ENCODE results near the gene CHN2. TPM values are rescaled to one million over a fixed set of nuclear protein-coding genes. Genes with fewer than 3 reads are reported as not detected.

The CHN2 gene
- total RNA-seq, 4 donors from 2014 or later, result 7.6 to 15.3 (median 10.0) TPM

- WGBS, 2 donors (ENCODE audit: low coverage in 1 of 2), result 83 to 85% methylated on average over 9 to 11 of the region's 15 CpGs
- Histone ChIP-seq H3K9me3 (no peaks in the 10 kb centered on the region), H3K36me3 (no peaks in the 10 kb centered on the region), H3K27ac (no peak overlapping the region), H3K4me1 (no peaks in the 10 kb centered on the region), H3K4me3 (no peak overlapping the region), H3K27me3 (no peaks in the 10 kb centered on the region)
- TF ChIP-seq POLR2A (IDR thresholded peaks at IDR 0.05) (no peak), EP300 (IDR thresholded peaks at IDR 0.05) (no peak), POLR2AphosphoS5 (IDR thresholded peaks at IDR 0.05) (no peak), CTCF (IDR thresholded peaks at IDR 0.05) (no peak)
- ATAC-seq, result peak; percentile 41
Measured at GRCh38 chr7:29289156-29290021, 94.8 kb downstream of the CHN2 start.

- no peaks in the 10 kb centered on the region for H3K27me3 ChIP-seq
- H3K27ac ChIP-seq, result no peak overlapping the region
- no peaks in the 10 kb centered on the region for H3K9me3 ChIP-seq
- no peaks in the 10 kb centered on the region for H3K4me1 ChIP-seq
- no peak overlapping the region for H3K4me3 ChIP-seq
- 89% methylated on average over 4 to 6 of the region's 6 CpGs for WGBS, 2 donors (ENCODE audit: low coverage in 1 of 2)
- TF ChIP-seq CTCF (IDR thresholded peaks at IDR 0.05), result no peak
- no peak for TF ChIP-seq POLR2A (IDR thresholded peaks at IDR 0.05)
- TF ChIP-seq POLR2AphosphoS5 (IDR thresholded peaks at IDR 0.05), result no peak
- no peak for TF ChIP-seq EP300 (IDR thresholded peaks at IDR 0.05)
- ATAC-seq, result no peak
- no peaks in the 10 kb centered on the region for H3K36me3 ChIP-seq
Measured at GRCh38 chr7:29290829-29291228, 96.3 kb downstream of the CHN2 start.

GRCh38 chr7:29291723-29292618, 97.4 kb downstream of the CHN2 start:
- Histone ChIP-seq H3K9me3 (no peaks in the 10 kb centered on the region), H3K4me3 (no peak overlapping the region), H3K36me3 (no peaks in the 10 kb centered on the region), H3K27ac (no peak overlapping the region), H3K27me3 (no peaks in the 10 kb centered on the region), H3K4me1 (no peaks in the 10 kb centered on the region)
- TF ChIP-seq CTCF (IDR thresholded peaks at IDR 0.05) (no peak), EP300 (IDR thresholded peaks at IDR 0.05) (no peak), POLR2A (IDR thresholded peaks at IDR 0.05) (no peak), POLR2AphosphoS5 (IDR thresholded peaks at IDR 0.05) (no peak)
- WGBS, 2 donors (ENCODE audit: low coverage in 1 of 2), result 67 to 80% methylated on average over 9 of the region's 9 CpGs
- ATAC-seq, result no peak

- Histone ChIP-seq H3K36me3 (no peaks in the 10 kb centered on the region), H3K4me1 (no peaks in the 10 kb centered on the region), H3K27me3 (no peaks in the 10 kb centered on the region), H3K4me3 (no peak overlapping the region), H3K9me3 (no peaks in the 10 kb centered on the region), H3K27ac (no peak overlapping the region)
- ATAC-seq, result no peak
- 92 to 93% methylated on average over 3 to 10 of the region's 12 CpGs for WGBS, 2 donors (ENCODE audit: low coverage in 1 of 2)
- TF ChIP-seq CTCF (IDR thresholded peaks at IDR 0.05) (no peak), POLR2AphosphoS5 (IDR thresholded peaks at IDR 0.05) (no peak), POLR2A (IDR thresholded peaks at IDR 0.05) (no peak), EP300 (IDR thresholded peaks at IDR 0.05) (no peak)
Measured at GRCh38 chr7:29292886-29293658, 98.5 kb downstream of the CHN2 start.
